GM12891 (cell line): ENCODE data around the gene DCAF10.

ENCODE experiments used
- PAX5 ChIP-seq: IDR thresholded peaks from 2 replicates; pipeline ENCODE4 v1.6.1; 2011; ENCODE audit warnings: low read length, moderate library complexity, mild to moderate bottlenecking; ENCODE audit not compliant: insufficient read depth, severe bottlenecking
- POLR2A ChIP-seq: IDR thresholded peaks from 2 replicates; pipeline ENCODE4 v1.6.1; 2011; ENCODE audit warnings: low read depth, low read length, control low read depth
- POLR2AphosphoS5 ChIP-seq: IDR thresholded peaks from 2 replicates; pipeline ENCODE4 v1.6.1; 2011; ENCODE audit warnings: low read depth, low read length, control low read depth
- POU2F2 ChIP-seq: IDR thresholded peaks from 2 replicates; pipeline ENCODE4 v1.6.1; 2011; ENCODE audit warnings: low read depth, mild to moderate bottlenecking, control low read depth, low read length, moderate library complexity
- SPI1 ChIP-seq: IDR thresholded peaks from 2 replicates; pipeline ENCODE4 v1.6.1; 2011; ENCODE audit warnings: low read depth, low read length, control low read depth
- TAF1 ChIP-seq: IDR thresholded peaks from 2 replicates; pipeline ENCODE4 v1.6.1; 2011; ENCODE audit warnings: low read depth, low read length, control low read depth

DNA sequence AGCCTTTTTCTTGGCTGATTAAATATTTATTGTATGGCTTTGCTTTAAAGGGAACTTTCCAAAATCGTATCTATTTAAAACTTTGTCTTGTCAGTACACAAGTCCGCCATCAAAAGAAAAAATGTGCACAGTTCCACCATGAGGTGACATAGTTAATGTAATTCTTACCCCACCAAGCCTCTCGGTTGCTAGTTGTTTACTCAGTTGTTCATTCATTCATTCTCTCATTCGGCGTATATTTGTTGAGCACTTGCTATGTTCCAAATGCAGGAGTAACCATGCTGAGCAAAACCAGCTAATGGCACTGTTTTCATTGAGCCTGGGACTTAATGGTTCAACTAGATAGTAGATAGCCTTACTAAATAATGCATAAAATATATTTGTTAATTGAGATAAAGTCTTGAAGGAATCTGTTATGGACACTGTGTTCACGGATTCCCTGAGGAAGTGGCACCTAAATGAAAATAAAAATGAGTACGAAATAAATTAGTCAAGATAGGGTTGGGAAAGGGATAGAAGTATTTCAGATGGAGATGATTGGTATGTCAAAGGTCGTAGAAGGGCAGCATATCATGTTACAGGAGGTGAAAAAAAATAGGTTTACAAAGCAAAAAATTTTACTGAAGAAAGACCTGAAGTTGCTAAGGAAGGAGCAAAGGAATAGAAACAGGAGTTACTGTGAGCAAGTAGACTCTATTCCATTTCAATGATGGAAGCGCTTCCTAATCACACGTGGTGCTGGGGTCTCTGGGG lies 1.5 kb downstream of the DCAF10 start:
- TF ChIP-seq POLR2AphosphoS5 (no peak), SPI1 (no peak), TAF1 (no peak), POLR2A (no peak), PAX5 (no peak), POU2F2 (no peak)
